ENCODE results near the gene CCDC9. TPM values are rescaled to one million over a fixed set of nuclear protein-coding genes. Genes with fewer than 3 reads are reported as not detected.
"Not testable (repeated sequence)": the region's sequence is repeated elsewhere in the genome, so short reads cannot be mapped to it uniquely, and the experiment has no call there.

CCDC9 gene
- total RNA-seq, 2 donors from 2014 or later: 26.7 to 38.9 TPM

DNA sequence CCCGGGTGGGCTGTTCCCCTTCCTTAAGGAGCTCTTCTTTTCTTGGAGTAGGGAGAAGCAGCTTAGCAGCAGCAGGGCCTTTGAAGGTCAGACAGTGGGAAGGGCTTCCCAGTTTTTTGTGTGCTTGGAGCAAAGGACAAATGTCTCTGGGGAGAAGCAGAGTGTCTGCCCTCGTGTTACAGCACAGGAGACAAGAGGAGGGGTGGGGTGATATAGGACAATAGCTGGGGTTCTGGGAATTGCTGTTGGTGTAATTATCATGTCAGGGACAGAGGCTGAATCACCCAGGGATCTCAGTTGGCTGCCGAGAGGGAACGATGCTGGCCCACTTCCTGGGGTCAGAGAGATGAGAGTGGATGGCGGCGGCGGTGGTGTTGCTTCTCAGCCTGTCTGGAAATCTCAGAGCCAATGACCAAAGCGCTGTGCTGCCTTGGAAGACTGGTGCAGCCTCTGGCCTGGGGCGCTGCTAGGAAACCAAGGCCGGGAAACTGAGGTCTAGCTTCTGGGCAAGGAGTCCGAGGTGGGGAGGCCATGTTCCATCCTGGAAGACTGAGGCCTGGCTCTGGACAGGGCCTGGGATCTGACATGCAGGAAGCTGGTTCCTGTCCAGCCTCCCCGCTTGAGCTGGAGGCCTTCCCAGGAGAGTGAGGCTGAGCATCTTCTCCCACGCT is 19.6 kb downstream of the CCDC9 start:
- H3K27ac ChIP-seq: peak overlapping the region; percentile 87 to 91
- TF ChIP-seq, protein P1, sequence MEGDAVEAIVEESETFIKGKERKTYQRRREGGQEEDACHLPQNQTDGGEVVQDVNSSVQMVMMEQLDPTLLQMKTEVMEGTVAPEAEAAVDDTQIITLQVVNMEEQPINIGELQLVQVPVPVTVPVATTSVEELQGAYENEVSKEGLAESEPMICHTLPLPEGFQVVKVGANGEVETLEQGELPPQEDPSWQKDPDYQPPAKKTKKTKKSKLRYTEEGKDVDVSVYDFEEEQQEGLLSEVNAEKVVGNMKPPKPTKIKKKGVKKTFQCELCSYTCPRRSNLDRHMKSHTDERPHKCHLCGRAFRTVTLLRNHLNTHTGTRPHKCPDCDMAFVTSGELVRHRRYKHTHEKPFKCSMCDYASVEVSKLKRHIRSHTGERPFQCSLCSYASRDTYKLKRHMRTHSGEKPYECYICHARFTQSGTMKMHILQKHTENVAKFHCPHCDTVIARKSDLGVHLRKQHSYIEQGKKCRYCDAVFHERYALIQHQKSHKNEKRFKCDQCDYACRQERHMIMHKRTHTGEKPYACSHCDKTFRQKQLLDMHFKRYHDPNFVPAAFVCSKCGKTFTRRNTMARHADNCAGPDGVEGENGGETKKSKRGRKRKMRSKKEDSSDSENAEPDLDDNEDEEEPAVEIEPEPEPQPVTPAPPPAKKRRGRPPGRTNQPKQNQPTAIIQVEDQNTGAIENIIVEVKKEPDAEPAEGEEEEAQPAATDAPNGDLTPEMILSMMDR (IDR thresholded peaks at IDR 0.05): no peak
- H3K4me3 ChIP-seq: peak overlapping the region; percentile 91
- H3K9me3 ChIP-seq: no peaks in the 10 kb centered on the region
- H3K4me1 ChIP-seq (ENCODE audit: control insufficient read depth in 1 of 2, low read depth in 2 of 2): peaks cover 11 to 64% of the 10 kb centered on the region in 2 donors
- peaks cover 9% of the 10 kb centered on the region for H3K36me3 ChIP-seq
- no peaks in the 10 kb centered on the region for H3K27me3 ChIP-seq (replicated peaks; ENCODE audit: insufficient read depth)
- DNase-seq (ENCODE audit: low spot score) (no peak), ATAC-seq (ENCODE audit: insufficient number of reproducible peaks, low FRiP score, low read depth) (no peak)

DNA sequence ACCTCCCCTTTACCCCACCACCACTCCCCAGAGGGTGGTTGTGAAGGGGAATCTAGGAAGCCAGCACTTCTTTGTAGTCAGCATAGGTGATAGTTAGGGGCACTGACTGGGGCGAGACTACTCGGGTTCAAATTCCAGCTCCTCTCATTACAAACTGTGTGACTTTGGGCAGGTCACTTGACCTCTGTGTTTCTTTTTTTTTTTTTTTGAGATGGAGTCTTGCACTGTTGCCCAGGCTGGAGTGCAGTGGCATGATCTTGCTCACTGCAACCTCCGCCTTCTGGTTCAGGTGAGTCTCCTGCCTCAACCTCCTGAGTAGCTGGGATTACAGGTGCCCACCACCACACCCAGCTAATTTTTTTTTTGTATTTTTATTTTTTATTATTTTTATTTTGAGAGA is 20.2 kb downstream of the CCDC9 start:
- ATAC-seq (ENCODE audit: insufficient number of reproducible peaks, low FRiP score, low read depth); H3K9me3 ChIP-seq; H3K27me3 ChIP-seq (replicated peaks; ENCODE audit: insufficient read depth); H3K36me3 ChIP-seq; DNase-seq (ENCODE audit: low spot score): not testable (repeated sequence)
- Histone ChIP-seq H3K27ac (peak overlapping the region; percentile 87 to 91), H3K4me3 (peak overlapping the region; percentile 16), H3K4me1 (ENCODE audit: control insufficient read depth in 1 of 2, low read depth in 2 of 2) (peaks cover 11 to 70% of the 10 kb centered on the region in 2 donors)

DNA sequence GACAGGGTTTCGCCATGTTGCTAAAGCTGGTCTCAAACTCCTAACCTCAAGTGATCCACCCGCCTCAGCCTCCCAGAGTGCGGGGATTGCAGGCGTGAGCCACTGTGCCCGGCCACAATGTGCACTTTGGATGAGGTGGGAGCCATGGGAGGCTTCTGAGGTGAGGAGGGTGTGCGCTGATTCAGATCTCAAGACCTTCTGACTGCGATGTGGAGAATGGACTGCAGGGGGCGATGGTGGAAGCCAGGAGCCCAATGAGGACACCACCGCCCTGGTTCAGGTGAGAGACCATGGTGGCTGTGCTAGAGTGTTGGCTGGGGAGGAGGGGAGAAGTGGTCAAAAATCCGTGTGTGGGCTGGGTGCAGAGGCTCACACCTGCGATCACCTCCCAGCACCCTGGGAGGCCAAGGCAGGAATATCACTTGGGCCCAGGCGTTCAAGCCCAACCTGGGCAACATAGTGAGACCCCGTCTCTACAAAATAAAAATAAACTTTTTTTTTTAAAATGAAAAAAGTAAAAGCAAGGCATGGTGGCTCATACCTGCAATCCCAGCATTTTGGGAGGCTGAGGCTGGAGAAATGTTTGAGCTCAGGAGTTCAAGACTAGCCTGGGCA is 24.0 kb downstream of the CCDC9 start:
- Histone ChIP-seq H3K4me3 (no peak overlapping the region), H3K4me1 (ENCODE audit: control insufficient read depth in 1 of 2, low read depth in 2 of 2) (peaks cover 9 to 75% of the 10 kb centered on the region in 2 donors), H3K9me3 (no peaks in the 10 kb centered on the region), H3K27me3 (replicated peaks; ENCODE audit: insufficient read depth) (no peaks in the 10 kb centered on the region), H3K27ac (peak overlapping the region; percentile 68 to 72), H3K36me3 (no peaks in the 10 kb centered on the region)
- DNase-seq (ENCODE audit: low spot score) (no peak), ATAC-seq (ENCODE audit: insufficient number of reproducible peaks, low FRiP score, low read depth) (no peak)
- TF ChIP-seq, protein P1 (IDR thresholded peaks at IDR 0.05): no peak

DNA sequence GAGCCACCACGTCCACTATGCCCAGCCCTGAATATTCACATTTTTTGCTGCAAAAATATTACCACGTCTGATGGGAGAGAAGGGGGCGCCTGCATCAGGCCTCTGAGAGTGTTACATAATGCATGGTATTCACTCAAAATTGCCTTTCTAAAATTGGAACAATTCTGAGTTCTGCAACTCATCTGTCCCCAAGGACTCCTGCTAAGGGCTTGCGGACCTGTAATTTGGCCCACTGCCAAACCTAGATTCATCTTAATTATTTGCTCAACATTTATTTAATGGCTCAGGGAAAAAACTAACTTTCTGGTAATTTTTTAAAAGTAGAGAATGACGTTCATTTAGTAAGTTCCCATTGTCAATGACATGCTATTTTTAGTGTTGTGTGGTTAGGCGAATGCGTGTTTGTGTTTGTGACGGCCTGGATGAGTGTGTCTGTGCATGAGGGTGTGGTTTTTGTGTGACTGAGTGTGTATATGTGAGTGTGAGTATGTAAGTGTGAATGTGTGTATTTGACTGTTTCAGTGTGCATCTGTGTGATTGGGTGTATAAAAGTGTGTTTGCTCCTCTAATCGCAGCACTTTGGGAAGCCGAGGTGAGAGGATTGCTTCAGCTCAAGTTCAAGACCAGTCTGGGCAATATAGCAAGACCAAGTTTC is 27.2 kb downstream of the CCDC9 start:
- TF ChIP-seq, protein P1 (IDR thresholded peaks at IDR 0.05): no peak
- Histone ChIP-seq H3K27ac (no peak overlapping the region), H3K4me3 (no peak overlapping the region), H3K4me1 (ENCODE audit: control insufficient read depth in 1 of 2, low read depth in 2 of 2) (peaks cover 0 to 45% of the 10 kb centered on the region in 2 donors), H3K36me3 (no peaks in the 10 kb centered on the region), H3K9me3 (no peaks in the 10 kb centered on the region), H3K27me3 (replicated peaks; ENCODE audit: insufficient read depth) (no peaks in the 10 kb centered on the region)
- no peak for ATAC-seq (ENCODE audit: insufficient number of reproducible peaks, low FRiP score, low read depth)
- DNase-seq (ENCODE audit: low spot score): no peak

DNA sequence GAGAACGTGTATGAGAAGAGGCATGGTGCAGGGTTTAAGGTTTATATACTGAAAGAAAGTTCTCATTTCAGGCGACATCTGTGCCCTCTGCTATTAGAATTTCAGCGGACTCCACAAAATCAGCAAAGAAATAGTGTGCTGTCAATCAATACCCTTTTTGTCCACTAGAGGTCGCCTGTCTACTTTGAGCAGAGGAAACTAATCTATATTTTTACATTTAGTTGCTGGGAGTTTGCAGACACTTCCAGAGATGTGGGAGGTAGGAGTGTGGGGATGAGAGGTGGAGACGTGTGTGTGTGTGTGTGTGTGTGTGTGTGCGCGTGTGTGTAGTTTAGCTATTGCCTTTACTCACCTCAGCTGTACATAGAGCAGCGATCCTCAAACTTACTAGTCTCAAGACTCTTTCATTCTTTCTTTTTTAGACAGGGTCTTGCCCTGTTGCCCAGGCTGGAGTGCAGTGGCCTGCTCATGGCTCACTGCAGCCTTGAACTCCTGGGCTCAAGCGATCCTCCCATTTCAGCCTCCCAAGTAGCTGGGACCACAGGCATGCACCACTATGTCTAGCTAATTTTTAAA is 28.1 kb downstream of the CCDC9 start:
- Histone ChIP-seq H3K36me3 (no peaks in the 10 kb centered on the region), H3K27me3 (replicated peaks; ENCODE audit: insufficient read depth) (no peaks in the 10 kb centered on the region), H3K4me1 (ENCODE audit: control insufficient read depth in 1 of 2, low read depth in 2 of 2) (peaks cover 0 to 43% of the 10 kb centered on the region in 2 donors), H3K4me3 (no peak overlapping the region), H3K9me3 (no peaks in the 10 kb centered on the region), H3K27ac (no peak overlapping the region)
- TF ChIP-seq, protein P1 (IDR thresholded peaks at IDR 0.05): peak; percentile 94
- DNase-seq (ENCODE audit: low spot score) (no peak), ATAC-seq (ENCODE audit: insufficient number of reproducible peaks, low FRiP score, low read depth) (no peak)
